ENCODE data around the gene DCX.

The DCX gene

DNA sequence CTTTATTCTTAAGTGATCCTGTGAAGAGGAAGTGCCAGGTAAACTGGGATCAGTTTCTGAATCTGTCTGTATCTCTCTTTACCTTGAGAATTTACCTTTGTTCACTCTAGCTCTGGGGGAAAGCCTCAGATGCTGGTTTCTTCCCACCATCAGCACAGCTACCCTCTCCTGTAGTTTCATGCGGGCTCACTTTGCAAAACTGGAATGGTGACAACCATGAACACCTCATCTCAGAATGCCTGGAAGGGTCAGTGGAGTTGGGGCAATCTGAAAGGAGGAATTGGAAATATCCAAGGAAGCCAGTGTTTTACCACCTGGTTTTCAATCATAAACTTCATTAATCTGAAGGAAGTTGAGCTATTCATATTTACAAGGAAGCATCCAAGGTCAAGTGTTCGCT lies 30.8 kb upstream of the DCX start:
- no peaks in the 10 kb centered on the region for H3K27me3 ChIP-seq
- no peaks in the 10 kb centered on the region for H3K36me3 ChIP-seq
- H3K4me1 ChIP-seq (ENCODE audit: control insufficient read depth in 1 of 2, insufficient read depth in 1 of 2, low read depth in 1 of 2, low read length in 1 of 2) = no peaks in the 10 kb centered on the region
- H3K9me3 ChIP-seq = no peaks in the 10 kb centered on the region
- H3K27ac ChIP-seq = no peak overlapping the region
- H3K4me3 ChIP-seq (ENCODE audit: low read depth in 1 of 2, low read length in 1 of 2) = no peak overlapping the region
- TF ChIP-seq, protein P1, sequence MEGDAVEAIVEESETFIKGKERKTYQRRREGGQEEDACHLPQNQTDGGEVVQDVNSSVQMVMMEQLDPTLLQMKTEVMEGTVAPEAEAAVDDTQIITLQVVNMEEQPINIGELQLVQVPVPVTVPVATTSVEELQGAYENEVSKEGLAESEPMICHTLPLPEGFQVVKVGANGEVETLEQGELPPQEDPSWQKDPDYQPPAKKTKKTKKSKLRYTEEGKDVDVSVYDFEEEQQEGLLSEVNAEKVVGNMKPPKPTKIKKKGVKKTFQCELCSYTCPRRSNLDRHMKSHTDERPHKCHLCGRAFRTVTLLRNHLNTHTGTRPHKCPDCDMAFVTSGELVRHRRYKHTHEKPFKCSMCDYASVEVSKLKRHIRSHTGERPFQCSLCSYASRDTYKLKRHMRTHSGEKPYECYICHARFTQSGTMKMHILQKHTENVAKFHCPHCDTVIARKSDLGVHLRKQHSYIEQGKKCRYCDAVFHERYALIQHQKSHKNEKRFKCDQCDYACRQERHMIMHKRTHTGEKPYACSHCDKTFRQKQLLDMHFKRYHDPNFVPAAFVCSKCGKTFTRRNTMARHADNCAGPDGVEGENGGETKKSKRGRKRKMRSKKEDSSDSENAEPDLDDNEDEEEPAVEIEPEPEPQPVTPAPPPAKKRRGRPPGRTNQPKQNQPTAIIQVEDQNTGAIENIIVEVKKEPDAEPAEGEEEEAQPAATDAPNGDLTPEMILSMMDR (IDR thresholded peaks at IDR 0.05) = no peak

DNA sequence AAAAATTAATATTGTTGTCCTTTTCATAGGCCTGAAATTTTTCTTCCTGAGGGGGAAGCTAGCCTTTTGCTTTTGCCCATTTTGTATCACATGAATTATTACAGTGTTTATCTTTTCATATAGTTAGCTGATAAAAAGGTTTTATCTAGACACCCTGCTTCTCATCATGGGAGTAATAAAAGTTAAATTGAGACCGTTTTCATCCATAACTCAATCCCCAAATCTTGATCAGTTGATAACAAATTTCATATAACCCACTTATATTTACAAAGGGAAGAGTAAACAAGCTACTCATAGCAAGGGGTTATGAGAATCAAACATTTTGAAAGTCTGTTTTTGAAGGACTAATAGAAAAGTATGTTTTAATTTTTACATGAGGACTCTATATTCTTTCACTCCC lies 23.5 kb upstream of the DCX start:
- no peak overlapping the region for H3K27ac ChIP-seq
- no peaks in the 10 kb centered on the region for H3K27me3 ChIP-seq
- no peaks in the 10 kb centered on the region for H3K4me1 ChIP-seq (ENCODE audit: control insufficient read depth in 1 of 2, insufficient read depth in 1 of 2, low read depth in 1 of 2, low read length in 1 of 2)
- no peaks in the 10 kb centered on the region for H3K9me3 ChIP-seq
- no peaks in the 10 kb centered on the region for H3K36me3 ChIP-seq
- TF ChIP-seq, protein P1 (IDR thresholded peaks at IDR 0.05) = no peak
- no peak overlapping the region for H3K4me3 ChIP-seq (ENCODE audit: low read depth in 1 of 2, low read length in 1 of 2)

DNA sequence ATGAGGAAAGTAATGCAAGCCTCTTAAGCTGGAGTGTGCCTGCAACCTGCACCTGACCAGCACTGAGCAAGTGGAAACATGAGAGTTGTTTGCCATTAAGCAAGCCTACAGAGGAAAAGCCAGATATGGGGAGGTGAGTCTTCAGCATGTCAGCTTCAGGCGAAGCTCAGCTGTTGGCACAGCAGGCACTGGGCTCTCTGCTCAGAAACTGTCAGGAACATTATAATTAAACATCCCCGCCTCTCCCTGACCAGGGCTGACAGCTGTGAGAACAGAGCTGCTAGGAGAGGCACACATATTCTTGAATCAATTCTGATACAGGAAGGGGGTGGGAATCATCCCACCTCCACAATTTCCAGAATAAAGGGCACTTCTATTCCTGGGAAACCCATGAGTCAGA lies 19.0 kb upstream of the DCX start:
- Histone ChIP-seq H3K27me3 (no peaks in the 10 kb centered on the region), H3K36me3 (no peaks in the 10 kb centered on the region), H3K9me3 (no peaks in the 10 kb centered on the region), H3K4me3 (ENCODE audit: low read depth in 1 of 2, low read length in 1 of 2) (no peak overlapping the region), H3K27ac (no peak overlapping the region), H3K4me1 (ENCODE audit: control insufficient read depth in 1 of 2, insufficient read depth in 1 of 2, low read depth in 1 of 2, low read length in 1 of 2) (no peaks in the 10 kb centered on the region)
- TF ChIP-seq, protein P1 (IDR thresholded peaks at IDR 0.05) = no peak

DNA sequence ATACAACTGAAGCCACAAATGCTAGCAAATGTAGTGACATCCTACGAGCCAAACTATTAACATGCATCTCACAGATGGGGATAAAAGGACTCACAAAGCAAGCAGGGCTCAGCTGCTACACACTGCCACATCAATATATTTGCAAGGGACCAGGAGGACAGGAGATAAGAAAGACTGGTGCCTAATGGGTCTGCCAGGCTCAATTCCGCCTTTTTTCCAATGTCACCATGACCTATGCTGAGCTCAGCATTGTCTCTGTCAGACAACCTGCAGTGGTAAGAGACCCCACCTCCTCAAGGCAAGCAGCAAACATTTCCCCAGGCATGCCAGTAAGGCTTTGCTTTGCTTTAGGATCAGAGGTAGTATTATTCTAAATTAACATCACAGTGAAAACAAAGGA lies 435 bp downstream of the DCX start:
- TF ChIP-seq, protein P1 (IDR thresholded peaks at IDR 0.05) = no peak
- H3K27ac ChIP-seq = no peak overlapping the region

DNA sequence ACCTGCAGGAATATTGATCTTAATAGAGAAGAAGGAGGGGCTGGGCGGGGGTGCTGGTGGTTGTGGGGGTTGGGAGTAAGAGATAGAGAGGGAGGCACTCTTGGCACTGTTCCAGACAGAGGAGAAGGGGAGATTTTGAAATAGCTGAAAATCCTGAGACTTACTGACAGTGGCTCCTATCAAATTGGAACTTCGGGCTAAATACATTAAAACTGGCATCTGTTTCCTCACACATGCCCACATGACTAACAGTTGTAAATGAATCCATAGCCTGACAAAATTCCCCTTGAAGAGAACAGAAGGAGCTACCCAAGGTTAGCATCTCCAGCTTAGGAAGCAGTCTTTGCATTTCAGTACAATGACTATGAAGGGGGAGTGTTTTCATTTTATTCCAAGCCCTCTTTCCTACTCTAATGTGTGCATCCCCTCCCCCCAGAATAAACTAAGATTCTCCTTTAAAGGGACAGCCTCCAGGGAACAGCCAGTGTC lies 1.4 kb downstream of the DCX start:
- no peaks in the 10 kb centered on the region for H3K36me3 ChIP-seq
- no peaks in the 10 kb centered on the region for H3K4me1 ChIP-seq (ENCODE audit: control insufficient read depth in 1 of 2, insufficient read depth in 1 of 2, low read depth in 1 of 2, low read length in 1 of 2)
- no peak overlapping the region for H3K27ac ChIP-seq
- TF ChIP-seq, protein P1 (IDR thresholded peaks at IDR 0.05) = no peak
- H3K9me3 ChIP-seq = no peaks in the 10 kb centered on the region
- no peaks in the 10 kb centered on the region for H3K27me3 ChIP-seq
- no peak overlapping the region for H3K4me3 ChIP-seq (ENCODE audit: low read depth in 1 of 2, low read length in 1 of 2)

More for the DNA sequence above, 435 bp downstream of the DCX start:
- Histone ChIP-seq H3K36me3 (no peaks in the 10 kb centered on the region), H3K27me3 (no peaks in the 10 kb centered on the region), H3K9me3 (no peaks in the 10 kb centered on the region), H3K4me1 (ENCODE audit: control insufficient read depth in 1 of 2, insufficient read depth in 1 of 2, low read depth in 1 of 2, low read length in 1 of 2) (no peaks in the 10 kb centered on the region), H3K4me3 (ENCODE audit: low read depth in 1 of 2, low read length in 1 of 2) (no peak overlapping the region)

DNA sequence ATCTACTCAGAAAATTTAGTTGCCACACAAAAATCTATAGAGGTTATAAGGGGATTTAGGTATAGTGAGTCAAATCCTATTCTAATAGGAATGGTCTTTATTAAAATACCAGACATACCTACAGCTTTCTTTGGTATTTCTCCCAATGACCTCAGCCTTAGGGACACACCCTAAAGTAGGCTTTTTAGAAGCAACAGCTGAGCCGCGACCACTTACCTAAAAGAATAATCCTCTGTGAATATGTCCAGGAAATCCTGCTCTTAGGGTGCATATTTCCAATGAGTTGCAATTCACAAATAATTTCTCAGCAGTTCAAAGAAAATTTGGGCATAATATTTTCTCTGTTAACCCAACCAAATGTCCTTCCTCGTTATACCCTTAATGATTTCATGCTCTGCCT lies 2.7 kb downstream of the DCX start:
- Histone ChIP-seq H3K27me3 (no peaks in the 10 kb centered on the region), H3K27ac (no peak overlapping the region), H3K36me3 (no peaks in the 10 kb centered on the region), H3K4me1 (ENCODE audit: control insufficient read depth in 1 of 2, insufficient read depth in 1 of 2, low read depth in 1 of 2, low read length in 1 of 2) (no peaks in the 10 kb centered on the region), H3K9me3 (no peaks in the 10 kb centered on the region), H3K4me3 (ENCODE audit: low read depth in 1 of 2, low read length in 1 of 2) (no peak overlapping the region)
- TF ChIP-seq, protein P1 (IDR thresholded peaks at IDR 0.05) = no peak
